SH-SY5Y (cell line): ENCODE results near the gene BHLHE40.

Experiments
- GATA2 ChIP-seq: IDR thresholded peaks from 2 replicates; pipeline ENCODE4 v1.6.1; 2011; ENCODE audit warnings: mild to moderate bottlenecking, low read depth, low read length
- GATA3 ChIP-seq: IDR thresholded peaks from 2 replicates; pipeline ENCODE4 v1.6.1; 2011; ENCODE audit warnings: low read depth, mild to moderate bottlenecking, low read length, moderate library complexity

Gene BHLHE40

GRCh38 chr3:4986782-4987537, 7.7 kb downstream of the BHLHE40 start:
- TF ChIP-seq GATA3 (no peak), GATA2 (no peak)

GRCh38 chr3:4987538-4988296, 8.5 kb downstream of the BHLHE40 start:
- TF ChIP-seq GATA3 (no peak), GATA2 (no peak)

DNA sequence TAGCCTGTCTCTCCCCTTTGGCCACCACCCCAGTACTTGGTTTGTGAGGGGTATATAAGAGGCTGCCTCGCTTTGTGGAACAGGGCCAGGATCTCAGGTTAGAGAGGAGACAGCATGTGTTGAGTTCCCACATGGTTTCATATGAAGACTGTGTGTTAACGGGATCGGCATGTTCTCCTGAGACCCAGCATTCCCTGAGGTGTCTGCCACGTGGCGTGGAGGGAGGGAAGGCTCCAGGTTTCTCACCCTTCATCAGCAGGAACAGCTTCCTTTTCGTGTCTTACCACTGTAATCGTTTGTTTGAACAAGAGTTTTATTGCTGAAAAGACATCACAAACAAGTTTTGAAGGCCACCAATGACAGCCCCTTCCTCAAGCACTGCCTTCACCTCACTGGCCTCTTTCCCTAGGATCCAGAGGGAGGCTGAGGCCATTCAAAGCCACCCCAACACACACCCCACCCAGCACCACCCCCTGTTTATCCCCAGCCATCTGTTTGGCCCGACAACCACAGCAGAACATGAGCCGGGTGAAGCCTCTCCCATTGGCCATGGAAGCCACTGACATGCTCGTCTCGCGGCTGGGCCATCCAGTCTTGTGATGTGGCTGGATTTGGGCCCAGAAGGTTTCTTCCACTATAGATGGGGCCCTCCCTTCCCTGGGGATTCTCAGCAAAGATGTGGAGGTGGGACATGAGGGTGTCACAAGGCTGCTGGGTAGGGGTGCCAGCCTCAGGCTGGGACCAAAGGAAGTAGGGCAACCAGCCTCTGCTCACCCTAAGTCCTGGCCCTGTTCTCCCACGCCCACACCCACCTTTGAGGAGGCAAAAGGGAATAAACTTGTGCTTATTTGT, 10.0 kb downstream of the BHLHE40 start:
- TF ChIP-seq GATA2 (no peak), GATA3 (no peak)

- TF ChIP-seq GATA2, result no peak
- TF ChIP-seq GATA3, result no peak
These were observed 10.8 kb downstream of the BHLHE40 start for GRCh38 chr3:4990069-4990468.

DNA sequence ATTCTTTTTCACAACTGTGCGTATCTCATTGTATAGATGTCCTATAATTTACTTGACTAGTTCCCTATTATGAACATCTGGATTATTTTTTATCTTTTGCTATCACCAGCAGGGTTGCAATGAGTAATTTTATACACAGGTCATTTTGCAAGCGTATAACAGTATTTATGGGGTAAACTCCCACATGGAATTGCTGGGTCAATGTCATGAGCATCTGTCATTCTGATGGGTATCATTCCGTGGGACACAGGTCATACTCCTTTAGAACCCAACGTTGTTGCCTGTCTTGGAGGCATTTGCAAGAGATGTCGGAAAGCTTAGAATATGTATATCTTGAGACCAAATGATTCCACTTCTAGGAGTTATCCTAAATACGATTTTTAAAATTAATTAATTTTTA, 12.9 kb downstream of the BHLHE40 start:
- TF ChIP-seq GATA3 (no peak), GATA2 (no peak)

GRCh38 chr3:4993276-4994143, 14.3 kb downstream of the BHLHE40 start:
- TF ChIP-seq GATA2 (no peak), GATA3 (no peak)

- TF ChIP-seq GATA2 (no peak), GATA3 (no peak)
These were observed 15.0 kb downstream of the BHLHE40 start for GRCh38 chr3:4994144-4994730.

DNA sequence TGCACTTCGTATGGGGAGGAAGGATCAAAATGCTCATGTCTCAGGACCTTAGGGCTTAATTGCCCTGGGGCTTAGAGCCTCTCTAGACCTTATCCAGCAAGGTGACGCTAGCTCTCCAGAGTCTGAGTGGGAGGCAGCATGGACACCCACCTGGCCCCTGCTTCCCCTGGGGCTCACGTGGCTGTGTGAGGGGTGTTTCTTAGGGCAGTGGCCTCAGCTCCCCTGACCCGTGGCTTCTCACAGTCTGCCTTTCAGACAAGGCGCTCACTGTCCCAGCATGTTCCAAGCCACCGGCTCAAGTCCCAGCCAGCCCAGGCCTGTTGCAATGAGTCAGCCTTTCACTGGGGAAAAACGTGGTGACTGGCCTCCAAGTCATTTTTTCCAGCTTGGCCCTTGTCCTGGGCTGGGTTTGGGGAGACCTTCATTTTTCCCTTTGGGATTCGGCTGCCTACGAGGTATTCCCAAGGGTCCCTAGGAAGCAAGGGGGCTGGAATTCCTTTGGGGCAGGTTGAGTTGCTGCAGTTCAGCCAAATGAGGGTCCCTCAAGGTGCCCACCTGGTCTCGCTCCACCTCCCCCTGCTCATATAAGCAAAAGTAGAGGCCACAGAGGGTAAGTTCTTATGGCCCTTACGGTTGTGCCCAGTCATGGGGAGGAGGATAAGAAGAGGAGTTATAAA, 15.7 kb downstream of the BHLHE40 start:
- TF ChIP-seq GATA2 (no peak), GATA3 (no peak)

DNA sequence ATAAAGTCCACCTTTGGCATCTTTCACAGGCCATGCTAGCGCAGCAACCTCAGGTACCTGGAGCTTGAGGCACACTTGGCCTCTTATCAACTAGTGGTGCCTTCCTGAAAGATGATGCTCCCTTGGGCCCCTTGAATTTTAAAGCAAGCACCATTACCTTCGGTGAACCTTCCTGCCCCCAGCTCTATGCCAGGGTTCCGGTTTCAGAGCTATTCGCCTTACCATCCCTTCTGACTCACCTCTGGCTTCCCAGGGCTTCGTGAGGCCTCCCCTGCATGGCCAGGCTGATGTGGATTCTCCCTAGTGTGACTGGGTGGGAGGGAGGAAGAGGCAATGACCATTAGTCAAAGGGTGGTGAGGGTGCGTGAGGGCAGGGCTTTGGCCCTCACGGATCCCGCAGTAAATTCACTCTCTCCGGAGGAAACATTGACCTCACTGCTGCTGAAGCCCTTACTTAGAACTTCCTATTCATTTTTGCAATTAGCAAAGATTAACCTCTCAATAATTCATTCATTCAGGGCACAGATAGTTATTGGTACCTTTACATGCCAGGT, 16.3 kb downstream of the BHLHE40 start:
- TF ChIP-seq GATA2, result no peak
- TF ChIP-seq GATA3, result no peak

GRCh38 chr3:4996223-4996765, 17.1 kb downstream of the BHLHE40 start:
- TF ChIP-seq GATA3, result no peak
- TF ChIP-seq GATA2, result no peak

DNA sequence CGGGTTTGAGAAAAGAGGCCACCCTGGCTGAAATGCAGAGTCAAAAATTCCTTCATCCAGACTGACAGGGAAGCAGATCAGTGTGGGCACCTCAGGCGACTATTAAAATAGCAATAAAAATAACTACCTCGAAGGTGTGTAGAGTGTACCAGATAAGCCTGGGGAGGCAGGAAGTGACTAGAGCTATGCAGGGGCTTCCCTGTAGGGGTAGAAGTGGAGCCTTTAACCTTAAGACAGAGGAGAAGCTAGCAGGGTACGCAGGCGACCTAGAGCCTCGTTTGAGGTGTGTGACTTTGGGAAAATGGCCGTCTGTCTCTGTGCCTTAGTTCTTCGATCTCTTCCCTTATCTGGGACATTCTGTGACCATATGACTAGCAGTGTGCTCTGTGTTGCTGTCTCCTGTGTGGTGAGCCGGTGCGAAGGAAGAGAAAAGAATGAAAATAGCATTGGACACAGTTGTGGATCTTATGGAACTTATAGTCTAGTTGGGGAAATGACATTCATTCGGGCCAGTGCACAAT, 17.6 kb downstream of the BHLHE40 start:
- no peak for TF ChIP-seq GATA2
- no peak for TF ChIP-seq GATA3

GRCh38 chr3:4997946-4998345, 18.7 kb downstream of the BHLHE40 start:
- TF ChIP-seq GATA3 (no peak), GATA2 (no peak)
